ENCODE measurements around the gene PTPN6.

DNA sequence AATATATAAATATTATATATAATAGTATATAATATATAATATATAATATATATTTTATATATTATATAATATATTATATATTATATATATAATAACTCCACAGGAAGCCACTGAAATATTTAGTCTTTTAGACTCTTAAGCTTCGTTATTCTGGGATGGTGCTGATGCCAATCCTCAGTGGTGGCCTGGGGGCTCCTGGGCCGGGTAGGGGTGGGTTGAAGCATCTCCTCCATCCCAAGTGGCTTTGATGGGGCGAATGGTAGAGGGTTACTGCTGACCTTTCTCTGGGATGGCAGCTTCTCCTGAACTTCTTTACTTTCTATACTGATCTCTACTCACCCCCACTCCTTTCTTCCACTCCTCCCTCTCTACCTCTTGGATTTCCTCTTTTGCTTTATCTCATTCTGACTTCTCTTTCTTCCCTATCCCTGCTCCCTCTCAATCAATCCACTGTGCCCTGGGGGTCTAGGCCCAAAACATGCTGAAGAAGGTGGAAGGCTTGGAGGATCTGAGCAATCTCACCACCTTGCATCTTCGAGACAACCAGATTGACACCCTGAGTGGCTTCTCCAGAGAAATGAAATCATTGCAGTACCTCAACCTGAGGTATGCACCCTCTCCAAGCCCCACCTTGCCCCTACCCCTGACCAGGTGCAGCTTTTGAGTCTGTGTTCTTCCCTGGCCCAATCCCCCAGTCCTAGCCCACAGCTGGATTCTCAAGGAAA is 41.6 kb upstream of the PTPN6 start:
- TF ChIP-seq POLR2AphosphoS5 (IDR thresholded peaks at IDR 0.05): no peak
- TF ChIP-seq CTCF (IDR thresholded peaks at IDR 0.05): no peak
- TF ChIP-seq EP300 (IDR thresholded peaks at IDR 0.05): no peak
- TF ChIP-seq POLR2A (IDR thresholded peaks at IDR 0.05): no peak

Data from suprapubic skin (tissue), 4 donors.